ENCODE measurements around the gene RPLP1. TPM values are rescaled to one million over a fixed set of nuclear protein-coding genes. Genes with fewer than 3 reads are reported as not detected.
"Not testable (repeated sequence)": the region's sequence is repeated elsewhere in the genome, so short reads cannot be mapped to it uniquely, and the experiment has no call there.

Gene RPLP1
- total RNA-seq, 1 experiment from 2014 or later, result 393 TPM

GRCh38 chr15:69422336-69422895, 30.2 kb upstream of the RPLP1 start:
- Histone ChIP-seq H3K27me3 (ENCODE audit: control insufficient read depth, insufficient read depth, low read length) (no peaks in the 10 kb centered on the region), H3K36me3 (replicated peaks; ENCODE audit: control insufficient read depth, insufficient read depth, low read length) (peaks cover 49% of the 10 kb centered on the region), H3K4me3 (ENCODE audit: insufficient read depth, low read depth, low read length) (no peak overlapping the region)
- no peak for DNase-seq

GRCh38 chr15:69424001-69424400, 28.6 kb upstream of the RPLP1 start:
- no peak for DNase-seq
- H3K4me3 ChIP-seq (ENCODE audit: insufficient read depth, low read depth, low read length), result no peak overlapping the region
- no peaks in the 10 kb centered on the region for H3K27me3 ChIP-seq (ENCODE audit: control insufficient read depth, insufficient read depth, low read length)
- peaks cover 39% of the 10 kb centered on the region for H3K36me3 ChIP-seq (replicated peaks; ENCODE audit: control insufficient read depth, insufficient read depth, low read length)

- Histone ChIP-seq H3K27me3 (ENCODE audit: control insufficient read depth, insufficient read depth, low read length) (no peaks in the 10 kb centered on the region), H3K4me3 (ENCODE audit: insufficient read depth, low read depth, low read length) (no peak overlapping the region), H3K36me3 (replicated peaks; ENCODE audit: control insufficient read depth, insufficient read depth, low read length) (peaks cover 41% of the 10 kb centered on the region)
- DNase-seq, result no peak
These were observed 27.7 kb upstream of the RPLP1 start for GRCh38 chr15:69424748-69425413.

GRCh38 chr15:69433831-69434230, 18.8 kb upstream of the RPLP1 start:
- Histone ChIP-seq H3K27me3 (ENCODE audit: control insufficient read depth, insufficient read depth, low read length) (no peaks in the 10 kb centered on the region), H3K4me3 (ENCODE audit: insufficient read depth, low read depth, low read length) (no peak overlapping the region), H3K36me3 (replicated peaks; ENCODE audit: control insufficient read depth, insufficient read depth, low read length) (peaks cover 40% of the 10 kb centered on the region)
- DNase-seq, result no peak

- Histone ChIP-seq H3K36me3 (replicated peaks; ENCODE audit: control insufficient read depth, insufficient read depth, low read length) (peaks cover 40% of the 10 kb centered on the region), H3K4me3 (ENCODE audit: insufficient read depth, low read depth, low read length) (no peak overlapping the region), H3K27me3 (ENCODE audit: control insufficient read depth, insufficient read depth, low read length) (no peaks in the 10 kb centered on the region)
- no peak for DNase-seq
These were observed 18.4 kb upstream of the RPLP1 start for GRCh38 chr15:69434238-69434637.

- no peak for DNase-seq
These were observed 17.9 kb upstream of the RPLP1 start for GRCh38 chr15:69434679-69435078.

GRCh38 chr15:69435985-69436384, 16.6 kb upstream of the RPLP1 start:
- DNase-seq, result no peak
- H3K4me3 ChIP-seq (ENCODE audit: insufficient read depth, low read depth, low read length), result no peak overlapping the region
- H3K36me3 ChIP-seq (replicated peaks; ENCODE audit: control insufficient read depth, insufficient read depth, low read length), result peaks cover 37% of the 10 kb centered on the region
- no peaks in the 10 kb centered on the region for H3K27me3 ChIP-seq (ENCODE audit: control insufficient read depth, insufficient read depth, low read length)

More at GRCh38 chr15:69434679-69435078, 17.9 kb upstream of the RPLP1 start:
- H3K36me3 ChIP-seq (replicated peaks; ENCODE audit: control insufficient read depth, insufficient read depth, low read length), result peaks cover 37% of the 10 kb centered on the region
- H3K27me3 ChIP-seq (ENCODE audit: control insufficient read depth, insufficient read depth, low read length), result no peaks in the 10 kb centered on the region
- H3K4me3 ChIP-seq (ENCODE audit: insufficient read depth, low read depth, low read length), result no peak overlapping the region

GRCh38 chr15:69436951-69437350, 15.7 kb upstream of the RPLP1 start:
- no peak for DNase-seq
- H3K4me3 ChIP-seq (ENCODE audit: insufficient read depth, low read depth, low read length), result no peak overlapping the region
- H3K36me3 ChIP-seq (replicated peaks; ENCODE audit: control insufficient read depth, insufficient read depth, low read length), result peaks cover 40% of the 10 kb centered on the region
- no peaks in the 10 kb centered on the region for H3K27me3 ChIP-seq (ENCODE audit: control insufficient read depth, insufficient read depth, low read length)

- DNase-seq, result no peak
- Histone ChIP-seq H3K27me3 (ENCODE audit: control insufficient read depth, insufficient read depth, low read length) (no peaks in the 10 kb centered on the region), H3K4me3 (ENCODE audit: insufficient read depth, low read depth, low read length) (no peak overlapping the region), H3K36me3 (replicated peaks; ENCODE audit: control insufficient read depth, insufficient read depth, low read length) (peaks cover 35% of the 10 kb centered on the region)
These were observed 13.0 kb upstream of the RPLP1 start for GRCh38 chr15:69439623-69440022.

- Histone ChIP-seq H3K36me3 (replicated peaks; ENCODE audit: control insufficient read depth, insufficient read depth, low read length) (peaks cover 47% of the 10 kb centered on the region), H3K27me3 (ENCODE audit: control insufficient read depth, insufficient read depth, low read length) (no peaks in the 10 kb centered on the region), H3K4me3 (ENCODE audit: insufficient read depth, low read depth, low read length) (no peak overlapping the region)
- DNase-seq, result no peak
These were observed 9.5 kb upstream of the RPLP1 start for GRCh38 chr15:69443032-69443611.

GRCh38 chr15:69444686-69445085, 7.9 kb upstream of the RPLP1 start:
- H3K36me3 ChIP-seq (replicated peaks; ENCODE audit: control insufficient read depth, insufficient read depth, low read length), result peaks cover 43% of the 10 kb centered on the region
- H3K4me3 ChIP-seq (ENCODE audit: insufficient read depth, low read depth, low read length), result no peak overlapping the region
- DNase-seq, result no peak
- no peaks in the 10 kb centered on the region for H3K27me3 ChIP-seq (ENCODE audit: control insufficient read depth, insufficient read depth, low read length)

- Histone ChIP-seq H3K4me3 (ENCODE audit: insufficient read depth, low read depth, low read length) (no peak overlapping the region), H3K36me3 (replicated peaks; ENCODE audit: control insufficient read depth, insufficient read depth, low read length) (peaks cover 29% of the 10 kb centered on the region)
These were observed 5.7 kb upstream of the RPLP1 start for GRCh38 chr15:69446953-69447352.

GRCh38 chr15:69450221-69450620, 2.4 kb upstream of the RPLP1 start:
- peaks cover 25% of the 10 kb centered on the region for H3K36me3 ChIP-seq (replicated peaks; ENCODE audit: control insufficient read depth, insufficient read depth, low read length)
- H3K4me3 ChIP-seq (ENCODE audit: insufficient read depth, low read depth, low read length); DNase-seq; H3K27me3 ChIP-seq (ENCODE audit: control insufficient read depth, insufficient read depth, low read length): not testable (repeated sequence)

More at GRCh38 chr15:69446953-69447352, 5.7 kb upstream of the RPLP1 start:
- H3K27me3 ChIP-seq (ENCODE audit: control insufficient read depth, insufficient read depth, low read length), result no peaks in the 10 kb centered on the region
- DNase-seq, result no peak

- DNase-seq, result no peak
- H3K4me3 ChIP-seq (ENCODE audit: insufficient read depth, low read depth, low read length), result no peak overlapping the region
- H3K36me3 ChIP-seq (replicated peaks; ENCODE audit: control insufficient read depth, insufficient read depth, low read length), result peaks cover 26% of the 10 kb centered on the region
- H3K27me3 ChIP-seq (ENCODE audit: control insufficient read depth, insufficient read depth, low read length), result no peaks in the 10 kb centered on the region
These were observed 1.5 kb upstream of the RPLP1 start for GRCh38 chr15:69450968-69451695.
